HT1080 (cell line): Measurements from ENCODE around the gene XNDC1N. TPM values are rescaled to one million over a fixed set of nuclear protein-coding genes. Genes with fewer than 3 reads are reported as not detected.

Experiments used
- total RNA-seq: library from RNA; depleted of rRNA; stranded (reverse); fragments of >200 nt; shearing (Covaris generic); gene quantifications from 2 replicates; pipeline ENCODE4 v1.2.3, GENCODE V29; 2014; rRNA removed

XNDC1N gene
- total RNA-seq, 1 experiment from 2014 or later: 4.8 TPM

Other genes with a start within 250 kb of the XNDC1N start
- not detected in 2 replicates for gene DEFB108B, start 95.4 kb downstream of the XNDC1N start, total RNA-seq
- gene DEFB131B, start 50.1 kb downstream of the XNDC1N start, total RNA-seq: not detected in 2 replicates
- 22.7 and 32.7 TPM in 2 replicates for gene RNF121, start 452 bp upstream of the XNDC1N start, total RNA-seq
- 1.0 and 1.8 TPM in 2 replicates for gene IL18BP, start 70.3 kb upstream of the XNDC1N start, total RNA-seq
- gene NUMA1, start 151.9 kb upstream of the XNDC1N start, total RNA-seq: 96.8 and 104 TPM in 2 replicates
- 10.8 and 11.1 TPM in 2 replicates for gene LRRC51, start 152.3 kb upstream of the XNDC1N start, total RNA-seq
- gene LAMTOR1, start 174.7 kb upstream of the XNDC1N start, total RNA-seq: 177 and 212 TPM in 2 replicates
- gene TOMT, start 177.3 kb upstream of the XNDC1N start, total RNA-seq: 0.31 TPM in 1 of 2 replicates, not detected in the other
- 70.7 and 81.5 TPM in 2 replicates for gene ANAPC15, start 184.1 kb upstream of the XNDC1N start, total RNA-seq
- 0.16 TPM in 1 of 2 replicates, not detected in the other for gene FOLR3, start 207.1 kb upstream of the XNDC1N start, total RNA-seq